ENCODE results near the gene CNTNAP5. TPM values are rescaled to one million over a fixed set of nuclear protein-coding genes. Genes with fewer than 3 reads are reported as not detected.

Gene CNTNAP5
- total RNA-seq, 1 experiment from 2014 or later: not detected

GRCh38 chr2:124316881-124317605 lies 292.0 kb downstream of the CNTNAP5 start:
- H3K27ac ChIP-seq (ENCODE audit: low read length): no peak overlapping the region
- no TSS peak for BruUV-seq (replicated peaks)
- H3K27me3 ChIP-seq (ENCODE audit: control insufficient read depth, insufficient read depth, low read length): no peaks in the 10 kb centered on the region
- DNase-seq (ENCODE audit: low read depth, low spot score) (no peak), ATAC-seq (no peak)
- H3K4me3 ChIP-seq (ENCODE audit: low read depth in 2 of 2, low read length in 2 of 2): no peak overlapping the region
- no peaks in the 10 kb centered on the region for H3K9me3 ChIP-seq (ENCODE audit: control insufficient read depth, insufficient read depth, low read depth, low read length)
- no peaks in the 10 kb centered on the region for H3K36me3 ChIP-seq (ENCODE audit: control insufficient read depth, insufficient read depth, low read length)
- CTCF ChIA-PET: no interaction called here
- TF ChIP-seq SIN3A (IDR thresholded peaks at IDR 0.05; ENCODE audit: borderline replicate concordance, insufficient read depth, low read depth, low read length) (no peak), POLR2AphosphoS5 (IDR thresholded peaks at IDR 0.05; ENCODE audit: low read depth, low read length) (no peak), TCF7L2 (IDR thresholded peaks at IDR 0.05; ENCODE audit: low read depth, low read length) (no peak), REST (IDR thresholded peaks at IDR 0.05; ENCODE audit: insufficient read depth in 1 of 2, low read depth in 2 of 2, low read length in 1 of 2) (no peak)
- TF ChIP-seq, protein P1, sequence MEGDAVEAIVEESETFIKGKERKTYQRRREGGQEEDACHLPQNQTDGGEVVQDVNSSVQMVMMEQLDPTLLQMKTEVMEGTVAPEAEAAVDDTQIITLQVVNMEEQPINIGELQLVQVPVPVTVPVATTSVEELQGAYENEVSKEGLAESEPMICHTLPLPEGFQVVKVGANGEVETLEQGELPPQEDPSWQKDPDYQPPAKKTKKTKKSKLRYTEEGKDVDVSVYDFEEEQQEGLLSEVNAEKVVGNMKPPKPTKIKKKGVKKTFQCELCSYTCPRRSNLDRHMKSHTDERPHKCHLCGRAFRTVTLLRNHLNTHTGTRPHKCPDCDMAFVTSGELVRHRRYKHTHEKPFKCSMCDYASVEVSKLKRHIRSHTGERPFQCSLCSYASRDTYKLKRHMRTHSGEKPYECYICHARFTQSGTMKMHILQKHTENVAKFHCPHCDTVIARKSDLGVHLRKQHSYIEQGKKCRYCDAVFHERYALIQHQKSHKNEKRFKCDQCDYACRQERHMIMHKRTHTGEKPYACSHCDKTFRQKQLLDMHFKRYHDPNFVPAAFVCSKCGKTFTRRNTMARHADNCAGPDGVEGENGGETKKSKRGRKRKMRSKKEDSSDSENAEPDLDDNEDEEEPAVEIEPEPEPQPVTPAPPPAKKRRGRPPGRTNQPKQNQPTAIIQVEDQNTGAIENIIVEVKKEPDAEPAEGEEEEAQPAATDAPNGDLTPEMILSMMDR (IDR thresholded peaks at IDR 0.05): no peak
- POLR2A ChIA-PET: no interaction called here
- H3K4me1 ChIP-seq (ENCODE audit: control insufficient read depth, insufficient read depth, low read length): no peaks in the 10 kb centered on the region
- in situ Hi-C loops (cut with HindIII; ENCODE audit: low pct_unique_long_range_greater_than_20kb, low sequenced_read_pairs): no loop called here
- intact Hi-C loops (cut with micrococcal nuclease; ENCODE audit: unreplicated experiment): no loop called here

- DNase-seq (ENCODE audit: low read depth, low spot score): no peak
- in situ Hi-C loops (cut with HindIII; ENCODE audit: low pct_unique_long_range_greater_than_20kb, low sequenced_read_pairs): no loop called here
- ATAC-seq: no peak
- Histone ChIP-seq H3K4me1 (ENCODE audit: control insufficient read depth, insufficient read depth, low read length) (no peaks in the 10 kb centered on the region), H3K27ac (ENCODE audit: low read length) (no peak overlapping the region), H3K4me3 (ENCODE audit: low read depth in 2 of 2, low read length in 2 of 2) (no peak overlapping the region), H3K9me3 (ENCODE audit: control insufficient read depth, insufficient read depth, low read depth, low read length) (no peaks in the 10 kb centered on the region), H3K27me3 (ENCODE audit: control insufficient read depth, insufficient read depth, low read length) (no peaks in the 10 kb centered on the region), H3K36me3 (ENCODE audit: control insufficient read depth, insufficient read depth, low read length) (no peaks in the 10 kb centered on the region)
- CTCF ChIA-PET: no interaction called here
- intact Hi-C loops (cut with micrococcal nuclease; ENCODE audit: unreplicated experiment): no loop called here
- POLR2A ChIA-PET: no interaction called here
- TF ChIP-seq TCF7L2 (IDR thresholded peaks at IDR 0.05; ENCODE audit: low read depth, low read length): no peak
- TF ChIP-seq, protein P1 (IDR thresholded peaks at IDR 0.05): no peak
- no peak for TF ChIP-seq SIN3A (IDR thresholded peaks at IDR 0.05; ENCODE audit: borderline replicate concordance, insufficient read depth, low read depth, low read length)
- no peak for TF ChIP-seq POLR2AphosphoS5 (IDR thresholded peaks at IDR 0.05; ENCODE audit: low read depth, low read length)
- TF ChIP-seq REST (IDR thresholded peaks at IDR 0.05; ENCODE audit: insufficient read depth in 1 of 2, low read depth in 2 of 2, low read length in 1 of 2): no peak
- no TSS peak for BruUV-seq (replicated peaks)
Observed at GRCh38 chr2:124317628-124318027, 292.5 kb downstream of the CNTNAP5 start.
